ENCODE measurements around the gene ZNF281.

Gene ZNF281

GRCh38 chr1:200436436-200436835 lies 26.6 kb upstream of the ZNF281 start:
- no peak overlapping the region for H3K9ac ChIP-seq (ENCODE audit: low read length)
- H3K14ac ChIP-seq (ENCODE audit: low read length): no peak overlapping the region
- H3K27me3 ChIP-seq (ENCODE audit: insufficient read depth, low read length): no peaks in the 10 kb centered on the region
- no peaks in the 10 kb centered on the region for H3K79me2 ChIP-seq (ENCODE audit: control insufficient read depth, insufficient read depth, low read length, poor library complexity)
- H3K23ac ChIP-seq (ENCODE audit: low read length): no peak overlapping the region
- H2BK5ac ChIP-seq (ENCODE audit: low read depth, low read length, poor library complexity): no peak overlapping the region
- no peaks in the 10 kb centered on the region for H3K79me1 ChIP-seq (ENCODE audit: low read length)
- no peak overlapping the region for H2AFZ ChIP-seq (ENCODE audit: insufficient read depth, low read length, poor library complexity)
- no peak overlapping the region for H3K4me3 ChIP-seq (ENCODE audit: low read depth, low read length)
- no peak overlapping the region for H2BK120ac ChIP-seq (ENCODE audit: insufficient read depth, low read length, poor library complexity)
- H3K4me1 ChIP-seq (ENCODE audit: control insufficient read depth in 1 of 2, insufficient read depth in 2 of 2, low read length in 2 of 2): peaks cover 0 to 2% of the 10 kb centered on the region in 2 experiments
- no peak overlapping the region for H3K27ac ChIP-seq (ENCODE audit: low read depth, low read length)
- H4K8ac ChIP-seq (ENCODE audit: low read depth, low read length): no peak overlapping the region
- H4K91ac ChIP-seq (ENCODE audit: low read depth, low read length): no peak overlapping the region
- no peaks in the 10 kb centered on the region for H3K9me3 ChIP-seq (ENCODE audit: insufficient read depth, low read depth, low read length)
- H3K18ac ChIP-seq (ENCODE audit: low read length): no peak overlapping the region
- H2AK5ac ChIP-seq (ENCODE audit: low read length): no peak overlapping the region
- no peak overlapping the region for H3K4ac ChIP-seq (ENCODE audit: low read depth, low read length)
- H2BK12ac ChIP-seq (ENCODE audit: low read length): no peak overlapping the region
- H3K36me3 ChIP-seq (ENCODE audit: control insufficient read depth in 1 of 2, insufficient read depth in 2 of 2, low read length in 2 of 2): no peaks in the 10 kb centered on the region
- H4K12ac ChIP-seq (ENCODE audit: low read depth, low read length): no peak overlapping the region
- peak; percentile 31 to 81 for DNase-seq
- no peak overlapping the region for H3K4me2 ChIP-seq (ENCODE audit: low read length)

- H3K4me1 ChIP-seq (ENCODE audit: control insufficient read depth in 1 of 2, insufficient read depth in 2 of 2, low read length in 2 of 2): peaks cover 0 to 2% of the 10 kb centered on the region in 2 experiments
- no peaks in the 10 kb centered on the region for H3K36me3 ChIP-seq (ENCODE audit: control insufficient read depth in 1 of 2, insufficient read depth in 2 of 2, low read length in 2 of 2)
- no peak overlapping the region for H3K18ac ChIP-seq (ENCODE audit: low read length)
- no peak overlapping the region for H4K8ac ChIP-seq (ENCODE audit: low read depth, low read length)
- H3K27me3 ChIP-seq (ENCODE audit: insufficient read depth, low read length): no peaks in the 10 kb centered on the region
- H3K4me2 ChIP-seq (ENCODE audit: low read length): no peak overlapping the region
- no peak overlapping the region for H3K27ac ChIP-seq (ENCODE audit: low read depth, low read length)
- H4K91ac ChIP-seq (ENCODE audit: low read depth, low read length): no peak overlapping the region
- DNase-seq: no peak
- no peak overlapping the region for H3K14ac ChIP-seq (ENCODE audit: low read length)
- WGBS (ENCODE audit: extremely low coverage, insufficient coverage, insufficient read length): no CpG with 5 or more reads among the region's 8 CpGs
- H3K9ac ChIP-seq (ENCODE audit: low read length): no peak overlapping the region
- no peaks in the 10 kb centered on the region for H3K79me2 ChIP-seq (ENCODE audit: control insufficient read depth, insufficient read depth, low read length, poor library complexity)
- H2BK5ac ChIP-seq (ENCODE audit: low read depth, low read length, poor library complexity): no peak overlapping the region
- H3K79me1 ChIP-seq (ENCODE audit: low read length): no peaks in the 10 kb centered on the region
- no peaks in the 10 kb centered on the region for H3K9me3 ChIP-seq (ENCODE audit: insufficient read depth, low read depth, low read length)
- H3K4me3 ChIP-seq (ENCODE audit: low read depth, low read length): no peak overlapping the region
- no peak overlapping the region for H2AFZ ChIP-seq (ENCODE audit: insufficient read depth, low read length, poor library complexity)
- H2BK12ac ChIP-seq (ENCODE audit: low read length): no peak overlapping the region
- no peak overlapping the region for H4K12ac ChIP-seq (ENCODE audit: low read depth, low read length)
- no peak overlapping the region for H3K4ac ChIP-seq (ENCODE audit: low read depth, low read length)
- no peak overlapping the region for H3K23ac ChIP-seq (ENCODE audit: low read length)
- H2AK5ac ChIP-seq (ENCODE audit: low read length): no peak overlapping the region
- no peak overlapping the region for H2BK120ac ChIP-seq (ENCODE audit: insufficient read depth, low read length, poor library complexity)
Measured at GRCh38 chr1:200435200-200435780, 25.5 kb upstream of the ZNF281 start.

- Histone ChIP-seq H3K4ac (ENCODE audit: low read depth, low read length) (no peak overlapping the region), H3K27ac (ENCODE audit: low read depth, low read length) (no peak overlapping the region), H3K79me2 (ENCODE audit: control insufficient read depth, insufficient read depth, low read length, poor library complexity) (no peaks in the 10 kb centered on the region), H3K27me3 (ENCODE audit: insufficient read depth, low read length) (no peaks in the 10 kb centered on the region), H3K18ac (ENCODE audit: low read length) (no peak overlapping the region), H4K91ac (ENCODE audit: low read depth, low read length) (no peak overlapping the region), H3K4me1 (ENCODE audit: control insufficient read depth in 1 of 2, insufficient read depth in 2 of 2, low read length in 2 of 2) (peaks cover 2% of the 10 kb centered on the region in 2 experiments), H4K12ac (ENCODE audit: low read depth, low read length) (no peak overlapping the region), H3K4me3 (ENCODE audit: low read depth, low read length) (no peak overlapping the region), H3K14ac (ENCODE audit: low read length) (no peak overlapping the region), H2BK12ac (ENCODE audit: low read length) (no peak overlapping the region), H3K36me3 (ENCODE audit: control insufficient read depth in 1 of 2, insufficient read depth in 2 of 2, low read length in 2 of 2) (no peaks in the 10 kb centered on the region), H4K8ac (ENCODE audit: low read depth, low read length) (no peak overlapping the region), H3K4me2 (ENCODE audit: low read length) (no peak overlapping the region), H2AFZ (ENCODE audit: insufficient read depth, low read length, poor library complexity) (no peak overlapping the region), H3K9me3 (ENCODE audit: insufficient read depth, low read depth, low read length) (no peaks in the 10 kb centered on the region), H2BK120ac (ENCODE audit: insufficient read depth, low read length, poor library complexity) (no peak overlapping the region), H3K79me1 (ENCODE audit: low read length) (no peaks in the 10 kb centered on the region), H3K23ac (ENCODE audit: low read length) (no peak overlapping the region), H3K9ac (ENCODE audit: low read length) (no peak overlapping the region), H2AK5ac (ENCODE audit: low read length) (no peak overlapping the region), H2BK5ac (ENCODE audit: low read depth, low read length, poor library complexity) (no peak overlapping the region)
- no peak for DNase-seq
- no CpG with 5 or more reads among the region's 1 CpG for WGBS (ENCODE audit: extremely low coverage, insufficient coverage, insufficient read length)
Measured at GRCh38 chr1:200433586-200433985, 23.8 kb upstream of the ZNF281 start.

GRCh38 chr1:200432586-200432985 lies 22.8 kb upstream of the ZNF281 start:
- no CpG with 5 or more reads among the region's 1 CpG for WGBS (ENCODE audit: extremely low coverage, insufficient coverage, insufficient read length)
- Histone ChIP-seq H3K14ac (ENCODE audit: low read length) (no peak overlapping the region), H2AK5ac (ENCODE audit: low read length) (no peak overlapping the region), H3K9me3 (ENCODE audit: insufficient read depth, low read depth, low read length) (no peaks in the 10 kb centered on the region), H2BK12ac (ENCODE audit: low read length) (no peak overlapping the region), H3K27ac (ENCODE audit: low read depth, low read length) (no peak overlapping the region), H3K4me1 (ENCODE audit: control insufficient read depth in 1 of 2, insufficient read depth in 2 of 2, low read length in 2 of 2) (peaks cover 2% of the 10 kb centered on the region in 2 experiments), H3K36me3 (ENCODE audit: control insufficient read depth in 1 of 2, insufficient read depth in 2 of 2, low read length in 2 of 2) (no peaks in the 10 kb centered on the region), H4K91ac (ENCODE audit: low read depth, low read length) (no peak overlapping the region), H3K23ac (ENCODE audit: low read length) (no peak overlapping the region), H3K79me2 (ENCODE audit: control insufficient read depth, insufficient read depth, low read length, poor library complexity) (no peaks in the 10 kb centered on the region), H3K9ac (ENCODE audit: low read length) (no peak overlapping the region), H2AFZ (ENCODE audit: insufficient read depth, low read length, poor library complexity) (no peak overlapping the region), H3K27me3 (ENCODE audit: insufficient read depth, low read length) (no peaks in the 10 kb centered on the region), H4K8ac (ENCODE audit: low read depth, low read length) (no peak overlapping the region), H3K4ac (ENCODE audit: low read depth, low read length) (no peak overlapping the region), H2BK120ac (ENCODE audit: insufficient read depth, low read length, poor library complexity) (no peak overlapping the region), H3K4me2 (ENCODE audit: low read length) (no peak overlapping the region), H3K4me3 (ENCODE audit: low read depth, low read length) (no peak overlapping the region), H3K18ac (ENCODE audit: low read length) (no peak overlapping the region), H3K79me1 (ENCODE audit: low read length) (no peaks in the 10 kb centered on the region), H2BK5ac (ENCODE audit: low read depth, low read length, poor library complexity) (no peak overlapping the region), H4K12ac (ENCODE audit: low read depth, low read length) (no peak overlapping the region)
- peak in 1 of 2 donors; percentile 62 for DNase-seq

All from trophoblast cell (in vitro differentiated cells and primary cell).